GM12878 (cell line): ENCODE measurements around the gene KIF24.

Experiments used
- CHD4 ChIP-seq: fragments of 200-600 bp; sonication (generic); IDR thresholded peaks from 2 replicates; pipeline ENCODE4 v1.6.1; 2016; ENCODE audit warnings: mild to moderate bottlenecking
- EZH2 ChIP-seq: IDR thresholded peaks from 2 replicates; pipeline ENCODE4 v1.6.1; 2012; ENCODE audit warnings: low read depth, mild to moderate bottlenecking, control low read depth, inconsistent platforms, low read length, borderline replicate concordance; ENCODE audit not compliant: control insufficient read depth
- FOXK2 ChIP-seq: fragments of 450-650 bp; IDR thresholded peaks from 2 replicates; pipeline ENCODE4 v1.6.1; 2017; ENCODE audit warnings: mild to moderate bottlenecking, moderate library complexity
- GATAD2B ChIP-seq: fragments of 450-650 bp; conservative IDR thresholded peaks from 2 replicates; pipeline ENCODE4 v1.6.1; 2017; ENCODE audit warnings: low read depth, mild to moderate bottlenecking, moderate library complexity
- MYC ChIP-seq: IDR thresholded peaks from 2 replicates; pipeline ENCODE4 v1.6.1; 2011; ENCODE audit warnings: mild to moderate bottlenecking, low read length, moderate library complexity, inconsistent platforms; ENCODE audit not compliant: insufficient read depth, insufficient replicate concordance, insufficient read length, severe bottlenecking
- PAX8 ChIP-seq: fragments of 450-650 bp; IDR thresholded peaks from 2 replicates; pipeline ENCODE4 v1.6.1; 2017; ENCODE audit warnings: mild to moderate bottlenecking, moderate library complexity
- POLR2AphosphoS5 ChIP-seq: IDR thresholded peaks from 2 replicates; pipeline ENCODE4 v1.6.1; 2011; ENCODE audit warnings: mild to moderate bottlenecking, low read length, inconsistent platforms
- ZNF24 ChIP-seq: fragments of 450-650 bp; IDR thresholded peaks from 2 replicates; pipeline ENCODE4 v1.6.1; 2017; ENCODE audit warnings: antibody characterized with exemption, mild to moderate bottlenecking
- TF ChIP-seq, protein P1 (sequence below): fragments of 450-650 bp; conservative IDR thresholded peaks from 2 replicates; pipeline ENCODE4 v1.6.1; 2017; ENCODE audit warnings: mild to moderate bottlenecking, moderate library complexity
- TF ChIP-seq, protein P2 (sequence below), 3 experiments: IDR thresholded peaks in 2 of 3; conservative IDR thresholded peaks in 1 of 3; 2 replicates each; pipeline ENCODE4 v1.5.1; 2011; ENCODE audit warnings: low read depth in 3 of 3, low read length in 3 of 3, mild to moderate bottlenecking in 3 of 3, control low read depth in 2 of 3, moderate library complexity in 2 of 3, inconsistent platforms in 1 of 3, mixed read lengths in 1 of 3; ENCODE audit not compliant: control insufficient read depth in 2 of 3, insufficient read depth in 1 of 3; ENCODE audit errors: extremely low read depth in 1 of 3
- TF ChIP-seq, protein P3 (sequence below): IDR thresholded peaks from 2 replicates; pipeline ENCODE4 v1.6.1; 2012; ENCODE audit warnings: low read depth, low read length, improper control_type of control experiment
- TF ChIP-seq, protein P4 (sequence below): IDR thresholded peaks from 2 replicates; pipeline ENCODE4 v1.6.1; 2011; ENCODE audit warnings: low read depth, low read length, improper control_type of control experiment, borderline replicate concordance
- TF ChIP-seq, protein P5 (sequence below): IDR thresholded peaks from 2 replicates; pipeline ENCODE4 v1.6.1; 2012; ENCODE audit warnings: low read length, inconsistent platforms
- TF ChIP-seq, protein P6 (sequence below): IDR thresholded peaks from 2 replicates; pipeline ENCODE4 v1.6.1; 2012; ENCODE audit warnings: mild to moderate bottlenecking, low read depth, low read length

DNA sequence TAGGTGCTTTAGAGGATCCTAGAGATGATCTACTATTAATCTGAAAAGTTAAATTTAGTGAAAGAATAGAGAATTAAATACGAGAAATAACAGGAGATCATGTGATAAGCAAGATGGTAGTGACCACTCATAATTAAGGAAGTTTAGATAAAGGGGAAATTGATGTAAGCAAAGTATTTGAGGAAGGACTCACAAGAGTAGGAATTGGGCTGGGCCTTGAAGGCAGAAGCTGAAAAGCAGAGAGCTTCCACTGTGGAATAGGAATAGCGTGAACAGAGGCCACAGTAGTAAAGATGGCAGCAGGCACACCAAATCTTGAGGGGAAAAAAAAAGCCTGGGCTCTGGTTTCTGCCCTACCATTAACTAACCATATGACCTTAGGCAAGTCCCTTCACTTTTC, 38.0 kb downstream of the KIF24 start:
- TF ChIP-seq CHD4 (no peak), PAX8 (no peak), ZNF24 (no peak), MYC (no peak), EZH2 (no peak), GATAD2B (no peak), FOXK2 (no peak), POLR2AphosphoS5 (no peak)
- TF ChIP-seq, protein P1, sequence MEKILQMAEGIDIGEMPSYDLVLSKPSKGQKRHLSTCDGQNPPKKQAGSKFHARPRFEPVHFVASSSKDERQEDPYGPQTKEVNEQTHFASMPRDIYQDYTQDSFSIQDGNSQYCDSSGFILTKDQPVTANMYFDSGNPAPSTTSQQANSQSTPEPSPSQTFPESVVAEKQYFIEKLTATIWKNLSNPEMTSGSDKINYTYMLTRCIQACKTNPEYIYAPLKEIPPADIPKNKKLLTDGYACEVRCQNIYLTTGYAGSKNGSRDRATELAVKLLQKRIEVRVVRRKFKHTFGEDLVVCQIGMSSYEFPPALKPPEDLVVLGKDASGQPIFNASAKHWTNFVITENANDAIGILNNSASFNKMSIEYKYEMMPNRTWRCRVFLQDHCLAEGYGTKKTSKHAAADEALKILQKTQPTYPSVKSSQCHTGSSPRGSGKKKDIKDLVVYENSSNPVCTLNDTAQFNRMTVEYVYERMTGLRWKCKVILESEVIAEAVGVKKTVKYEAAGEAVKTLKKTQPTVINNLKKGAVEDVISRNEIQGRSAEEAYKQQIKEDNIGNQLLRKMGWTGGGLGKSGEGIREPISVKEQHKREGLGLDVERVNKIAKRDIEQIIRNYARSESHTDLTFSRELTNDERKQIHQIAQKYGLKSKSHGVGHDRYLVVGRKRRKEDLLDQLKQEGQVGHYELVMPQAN, result no peak
- TF ChIP-seq, protein P2, sequence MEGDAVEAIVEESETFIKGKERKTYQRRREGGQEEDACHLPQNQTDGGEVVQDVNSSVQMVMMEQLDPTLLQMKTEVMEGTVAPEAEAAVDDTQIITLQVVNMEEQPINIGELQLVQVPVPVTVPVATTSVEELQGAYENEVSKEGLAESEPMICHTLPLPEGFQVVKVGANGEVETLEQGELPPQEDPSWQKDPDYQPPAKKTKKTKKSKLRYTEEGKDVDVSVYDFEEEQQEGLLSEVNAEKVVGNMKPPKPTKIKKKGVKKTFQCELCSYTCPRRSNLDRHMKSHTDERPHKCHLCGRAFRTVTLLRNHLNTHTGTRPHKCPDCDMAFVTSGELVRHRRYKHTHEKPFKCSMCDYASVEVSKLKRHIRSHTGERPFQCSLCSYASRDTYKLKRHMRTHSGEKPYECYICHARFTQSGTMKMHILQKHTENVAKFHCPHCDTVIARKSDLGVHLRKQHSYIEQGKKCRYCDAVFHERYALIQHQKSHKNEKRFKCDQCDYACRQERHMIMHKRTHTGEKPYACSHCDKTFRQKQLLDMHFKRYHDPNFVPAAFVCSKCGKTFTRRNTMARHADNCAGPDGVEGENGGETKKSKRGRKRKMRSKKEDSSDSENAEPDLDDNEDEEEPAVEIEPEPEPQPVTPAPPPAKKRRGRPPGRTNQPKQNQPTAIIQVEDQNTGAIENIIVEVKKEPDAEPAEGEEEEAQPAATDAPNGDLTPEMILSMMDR (IDR thresholded peaks at IDR 0.05 in 2 of 3, conservative IDR thresholded peaks at IDR 0.05 in 1 of 3; ENCODE audit: control insufficient read depth in 2 of 3, extremely low read depth in 1 of 3, insufficient read depth in 1 of 3, low read depth in 3 of 3, low read length in 3 of 3), result no peak
- TF ChIP-seq, protein P3, sequence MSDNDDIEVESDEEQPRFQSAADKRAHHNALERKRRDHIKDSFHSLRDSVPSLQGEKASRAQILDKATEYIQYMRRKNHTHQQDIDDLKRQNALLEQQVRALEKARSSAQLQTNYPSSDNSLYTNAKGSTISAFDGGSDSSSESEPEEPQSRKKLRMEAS, result no peak
- TF ChIP-seq, protein P4, sequence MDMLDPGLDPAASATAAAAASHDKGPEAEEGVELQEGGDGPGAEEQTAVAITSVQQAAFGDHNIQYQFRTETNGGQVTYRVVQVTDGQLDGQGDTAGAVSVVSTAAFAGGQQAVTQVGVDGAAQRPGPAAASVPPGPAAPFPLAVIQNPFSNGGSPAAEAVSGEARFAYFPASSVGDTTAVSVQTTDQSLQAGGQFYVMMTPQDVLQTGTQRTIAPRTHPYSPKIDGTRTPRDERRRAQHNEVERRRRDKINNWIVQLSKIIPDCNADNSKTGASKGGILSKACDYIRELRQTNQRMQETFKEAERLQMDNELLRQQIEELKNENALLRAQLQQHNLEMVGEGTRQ, result no peak
- TF ChIP-seq, protein P5, sequence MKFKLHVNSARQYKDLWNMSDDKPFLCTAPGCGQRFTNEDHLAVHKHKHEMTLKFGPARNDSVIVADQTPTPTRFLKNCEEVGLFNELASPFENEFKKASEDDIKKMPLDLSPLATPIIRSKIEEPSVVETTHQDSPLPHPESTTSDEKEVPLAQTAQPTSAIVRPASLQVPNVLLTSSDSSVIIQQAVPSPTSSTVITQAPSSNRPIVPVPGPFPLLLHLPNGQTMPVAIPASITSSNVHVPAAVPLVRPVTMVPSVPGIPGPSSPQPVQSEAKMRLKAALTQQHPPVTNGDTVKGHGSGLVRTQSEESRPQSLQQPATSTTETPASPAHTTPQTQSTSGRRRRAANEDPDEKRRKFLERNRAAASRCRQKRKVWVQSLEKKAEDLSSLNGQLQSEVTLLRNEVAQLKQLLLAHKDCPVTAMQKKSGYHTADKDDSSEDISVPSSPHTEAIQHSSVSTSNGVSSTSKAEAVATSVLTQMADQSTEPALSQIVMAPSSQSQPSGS, result no peak
- TF ChIP-seq, protein P6, sequence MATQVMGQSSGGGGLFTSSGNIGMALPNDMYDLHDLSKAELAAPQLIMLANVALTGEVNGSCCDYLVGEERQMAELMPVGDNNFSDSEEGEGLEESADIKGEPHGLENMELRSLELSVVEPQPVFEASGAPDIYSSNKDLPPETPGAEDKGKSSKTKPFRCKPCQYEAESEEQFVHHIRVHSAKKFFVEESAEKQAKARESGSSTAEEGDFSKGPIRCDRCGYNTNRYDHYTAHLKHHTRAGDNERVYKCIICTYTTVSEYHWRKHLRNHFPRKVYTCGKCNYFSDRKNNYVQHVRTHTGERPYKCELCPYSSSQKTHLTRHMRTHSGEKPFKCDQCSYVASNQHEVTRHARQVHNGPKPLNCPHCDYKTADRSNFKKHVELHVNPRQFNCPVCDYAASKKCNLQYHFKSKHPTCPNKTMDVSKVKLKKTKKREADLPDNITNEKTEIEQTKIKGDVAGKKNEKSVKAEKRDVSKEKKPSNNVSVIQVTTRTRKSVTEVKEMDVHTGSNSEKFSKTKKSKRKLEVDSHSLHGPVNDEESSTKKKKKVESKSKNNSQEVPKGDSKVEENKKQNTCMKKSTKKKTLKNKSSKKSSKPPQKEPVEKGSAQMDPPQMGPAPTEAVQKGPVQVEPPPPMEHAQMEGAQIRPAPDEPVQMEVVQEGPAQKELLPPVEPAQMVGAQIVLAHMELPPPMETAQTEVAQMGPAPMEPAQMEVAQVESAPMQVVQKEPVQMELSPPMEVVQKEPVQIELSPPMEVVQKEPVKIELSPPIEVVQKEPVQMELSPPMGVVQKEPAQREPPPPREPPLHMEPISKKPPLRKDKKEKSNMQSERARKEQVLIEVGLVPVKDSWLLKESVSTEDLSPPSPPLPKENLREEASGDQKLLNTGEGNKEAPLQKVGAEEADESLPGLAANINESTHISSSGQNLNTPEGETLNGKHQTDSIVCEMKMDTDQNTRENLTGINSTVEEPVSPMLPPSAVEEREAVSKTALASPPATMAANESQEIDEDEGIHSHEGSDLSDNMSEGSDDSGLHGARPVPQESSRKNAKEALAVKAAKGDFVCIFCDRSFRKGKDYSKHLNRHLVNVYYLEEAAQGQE, result no peak
